GM21526 (cell line): Measurements from ENCODE around the gene SMOC2.

Experiments
- ATAC-seq: cut with Tn5 transposase; IDR thresholded peaks from one replicate; pipeline ENCODE4 v1.9.1; 2021; ENCODE audit warnings: moderate library complexity; ENCODE audit not compliant: unreplicated experiment, low FRiP score

SMOC2 gene

DNA sequence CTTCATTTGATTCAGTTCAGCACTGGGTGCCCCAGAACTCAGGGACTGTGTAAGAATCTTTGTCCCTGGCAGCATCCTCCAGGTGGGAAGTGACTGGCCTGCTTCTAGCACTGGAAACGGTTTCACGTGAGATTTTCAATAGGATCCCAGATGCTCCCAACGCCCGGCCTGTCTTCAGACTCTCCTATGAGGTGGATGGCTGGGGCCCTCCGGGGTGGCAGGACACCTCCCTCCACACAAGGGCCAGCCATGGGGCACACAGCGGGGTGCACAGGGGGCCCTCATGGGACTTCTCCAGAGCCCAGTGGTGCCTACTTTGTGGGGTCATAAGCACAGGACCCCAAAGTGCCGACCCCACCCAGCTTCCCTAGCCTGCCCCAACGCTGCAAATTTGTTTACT, 72.8 kb downstream of the SMOC2 start:
- no peak for ATAC-seq

- ATAC-seq, result no peak
Observed at GRCh38 chr6:168514216-168514615, 73.2 kb downstream of the SMOC2 start.

DNA sequence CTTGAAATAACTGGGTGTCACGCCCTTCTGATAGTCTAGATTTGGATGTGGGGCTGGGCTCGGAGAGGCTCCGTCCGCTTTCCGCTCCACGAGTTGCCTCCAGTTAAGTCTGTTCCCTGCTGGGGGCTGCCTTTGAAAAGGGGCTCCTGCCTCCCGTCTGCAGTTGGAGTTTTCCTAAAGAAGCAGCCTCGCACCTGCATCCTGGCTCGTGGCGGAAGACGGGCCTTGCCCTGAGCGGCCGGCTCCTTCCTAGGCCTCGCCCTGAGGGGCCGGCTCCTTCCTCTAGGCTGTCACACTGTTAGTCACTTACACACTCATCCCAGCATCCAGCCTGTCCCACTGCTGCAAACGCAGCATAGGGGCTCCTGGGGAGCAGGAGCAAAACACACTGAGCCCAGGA, 74.4 kb downstream of the SMOC2 start:
- no peak for ATAC-seq

DNA sequence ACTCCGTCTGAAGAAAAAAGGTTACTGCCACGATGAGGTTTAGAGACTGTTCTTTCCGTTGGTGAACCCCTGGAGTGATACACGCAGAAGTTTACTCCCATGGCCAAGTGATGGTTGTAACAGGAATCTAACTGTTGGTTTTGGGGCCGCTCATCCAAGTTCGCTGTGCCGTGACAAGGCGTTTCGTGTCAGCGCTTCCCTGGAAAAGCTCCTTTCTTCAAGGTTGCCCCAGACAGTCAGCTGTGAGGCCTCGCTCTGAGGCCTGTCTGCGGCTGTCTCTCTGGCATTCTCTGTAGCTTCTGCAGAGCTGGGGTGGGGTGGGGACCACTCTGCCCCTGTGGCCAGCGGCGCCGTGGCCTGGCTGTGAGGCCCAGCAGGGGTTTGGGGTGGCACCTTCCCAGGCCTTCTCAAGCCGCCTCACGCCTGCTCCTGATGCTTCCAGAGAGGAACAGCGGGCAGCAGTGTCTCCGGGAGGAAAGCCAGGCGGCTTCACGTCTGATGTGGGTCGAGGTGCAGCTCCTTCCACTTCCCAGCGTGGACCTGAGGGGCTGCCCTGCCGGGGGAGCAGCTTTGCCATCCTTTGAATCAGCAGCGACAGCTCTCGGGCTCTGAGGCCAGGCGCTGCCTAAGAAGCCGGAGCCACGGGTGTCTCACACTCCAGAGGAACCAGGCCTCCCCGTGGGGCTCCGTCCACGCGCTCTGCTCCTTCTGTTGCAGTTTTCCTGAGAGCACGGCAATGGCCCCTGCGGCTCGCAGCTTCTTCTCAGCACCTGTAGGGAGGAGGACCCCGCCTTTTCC, 76.2 kb downstream of the SMOC2 start:
- ATAC-seq, result no peak

- no peak for ATAC-seq
Observed at GRCh38 chr6:168517742-168518347, 76.9 kb downstream of the SMOC2 start.

DNA sequence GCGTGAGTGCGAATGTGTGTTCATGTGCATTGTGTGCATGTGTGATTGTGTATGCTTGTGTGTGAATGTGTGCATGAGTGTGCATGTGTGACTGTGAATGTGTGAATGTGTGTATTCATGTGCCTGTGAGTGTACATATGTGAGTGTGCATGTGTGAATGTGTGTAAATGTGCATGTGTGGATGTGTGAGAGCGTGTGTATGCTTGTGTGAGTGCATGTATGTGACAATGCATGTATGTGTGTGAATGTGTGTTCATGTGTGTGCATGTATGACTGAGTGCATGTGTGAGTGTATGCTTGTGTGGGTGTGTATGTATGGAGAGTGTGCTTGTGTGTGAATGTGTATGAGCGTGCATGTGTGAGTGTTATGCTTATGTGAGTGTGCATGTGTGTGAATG, 77.4 kb downstream of the SMOC2 start:
- no peak for ATAC-seq

DNA sequence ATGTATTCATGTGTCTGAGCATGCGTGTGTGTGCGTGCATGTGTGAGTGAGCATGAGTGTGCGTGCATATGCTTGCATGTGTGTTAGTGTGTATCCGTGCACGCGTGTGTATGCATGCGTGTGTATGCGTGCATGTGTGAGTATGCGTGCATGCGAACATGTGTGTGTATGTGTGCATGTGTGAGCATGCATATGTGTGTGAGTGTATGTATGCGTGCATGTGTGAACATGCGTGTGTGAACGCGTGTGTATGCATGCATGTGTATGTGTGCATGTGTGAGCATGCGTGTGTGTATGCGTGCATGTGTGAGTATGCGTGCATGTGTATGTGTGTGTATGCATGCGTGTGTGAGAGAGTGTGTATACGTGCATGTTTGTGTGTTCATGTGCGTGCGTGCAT, 77.9 kb downstream of the SMOC2 start:
- no peak for ATAC-seq

DNA sequence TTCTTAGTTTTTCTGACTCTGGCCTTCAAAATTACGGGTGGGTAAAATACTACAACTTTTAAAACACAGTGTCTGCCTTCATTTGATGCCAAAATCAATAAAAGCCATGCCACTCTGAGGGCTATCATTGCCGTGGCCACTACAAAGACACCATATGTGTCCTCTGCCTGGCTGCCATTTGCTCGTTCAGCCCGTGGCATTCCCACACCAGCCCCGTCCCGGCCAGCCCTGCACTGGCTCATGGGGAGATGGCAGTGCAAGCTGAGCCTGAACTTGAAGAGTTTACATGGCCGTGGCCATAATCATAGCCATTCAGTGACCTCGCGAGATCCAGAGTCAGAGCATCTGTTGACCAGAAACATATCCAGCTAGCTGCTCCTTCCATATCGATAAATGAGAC, 79.2 kb downstream of the SMOC2 start:
- no peak for ATAC-seq

DNA sequence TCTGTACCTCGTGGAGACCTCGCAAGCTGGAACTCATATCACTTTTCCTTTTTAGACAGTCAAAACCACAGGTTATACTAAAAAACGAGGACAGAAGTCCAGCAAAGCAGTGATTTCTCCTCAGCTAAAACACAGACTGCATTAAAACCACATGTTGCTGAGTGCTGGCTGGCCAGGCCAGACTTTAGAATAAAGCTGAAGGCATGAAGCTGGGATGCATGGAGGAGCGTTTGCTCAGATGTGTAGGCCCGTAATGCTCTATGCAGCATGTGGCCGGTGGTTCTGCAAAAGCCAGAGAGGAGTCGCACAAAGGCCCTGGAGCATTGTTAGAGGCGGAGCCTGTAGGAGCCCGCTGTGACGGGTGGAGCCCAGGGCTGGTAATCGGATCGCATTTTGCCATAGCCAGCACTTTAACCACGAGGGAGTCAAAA, 83.6 kb downstream of the SMOC2 start:
- ATAC-seq, result no peak

GRCh38 chr6:168525114-168525513, 84.1 kb downstream of the SMOC2 start:
- no peak for ATAC-seq

DNA sequence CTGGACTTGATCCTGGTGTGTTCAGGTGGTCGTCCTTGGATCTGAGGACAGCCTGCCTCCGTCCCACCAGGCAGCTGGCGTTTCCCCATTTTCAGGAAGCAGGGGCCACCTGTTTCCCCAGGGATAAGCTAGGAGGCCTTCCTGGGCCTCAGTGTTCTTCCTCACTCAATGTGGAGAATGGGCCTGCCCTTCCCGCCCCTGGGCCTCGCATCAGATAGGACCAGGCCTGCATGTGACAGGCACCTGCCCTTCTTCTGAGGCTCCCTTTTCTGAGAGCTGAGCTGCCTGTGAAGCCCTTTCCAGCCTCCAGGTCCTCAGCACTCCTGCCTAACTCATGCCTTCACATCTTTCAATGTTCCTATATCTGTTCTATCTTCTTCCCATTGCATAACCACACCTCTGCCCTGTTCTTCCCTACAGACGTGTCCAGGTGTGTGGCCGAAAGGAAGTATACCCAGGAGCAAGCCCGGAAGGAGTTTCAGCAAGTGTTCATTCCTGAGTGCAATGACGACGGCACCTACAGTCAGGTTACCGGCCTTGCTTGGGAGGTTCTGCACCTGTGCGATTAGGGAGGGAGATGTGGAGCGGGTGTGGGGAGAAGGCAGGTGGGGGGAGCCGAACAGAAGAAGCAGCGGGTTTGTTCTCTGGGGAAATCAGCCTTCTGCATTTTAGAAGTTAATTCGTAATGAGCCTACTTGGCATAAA, 85.1 kb downstream of the SMOC2 start:
- ATAC-seq, result no peak

GRCh38 chr6:168526841-168527281, 85.9 kb downstream of the SMOC2 start:
- ATAC-seq, result no peak

DNA sequence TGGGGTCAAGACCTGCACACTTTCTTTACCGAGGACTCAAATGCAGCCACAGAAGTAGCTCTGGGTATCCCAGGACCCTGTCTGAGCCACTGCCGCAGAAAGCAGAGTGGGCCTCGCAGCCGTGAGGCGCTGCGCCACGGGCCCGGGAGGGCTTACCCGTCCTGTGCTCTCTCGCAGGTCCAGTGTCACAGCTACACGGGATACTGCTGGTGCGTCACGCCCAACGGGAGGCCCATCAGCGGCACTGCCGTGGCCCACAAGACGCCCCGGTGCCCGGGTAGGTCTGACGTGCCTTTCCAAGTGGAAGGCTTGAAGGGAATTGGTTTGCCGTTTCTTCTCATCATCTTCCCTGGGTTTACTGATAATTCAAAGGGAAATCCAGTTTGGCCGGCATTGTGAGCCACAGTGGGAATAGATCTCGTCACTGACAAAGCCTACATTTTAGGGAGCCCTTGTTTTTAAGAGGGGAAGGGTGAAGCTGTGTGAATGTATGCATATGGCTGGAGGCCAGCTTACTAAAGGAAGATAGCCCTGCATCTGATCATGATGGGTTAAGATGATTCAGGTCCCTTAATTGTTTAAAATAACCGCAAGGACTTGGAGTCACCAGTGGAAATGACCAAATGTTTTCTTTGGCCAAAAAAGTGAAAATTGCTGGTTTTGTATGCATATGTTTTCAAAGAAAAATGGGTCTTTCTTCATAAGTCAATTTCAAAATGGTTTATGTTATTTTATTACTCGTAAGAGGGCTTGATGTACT, 86.6 kb downstream of the SMOC2 start:
- ATAC-seq, result no peak

- peak; percentile 82 for ATAC-seq
Observed at GRCh38 chr6:168528474-168529095, 87.6 kb downstream of the SMOC2 start.

- ATAC-seq, result no peak
Observed at GRCh38 chr6:168529214-168529613, 88.2 kb downstream of the SMOC2 start.

- no peak for ATAC-seq
Observed at GRCh38 chr6:168530653-168531071, 89.7 kb downstream of the SMOC2 start.

DNA sequence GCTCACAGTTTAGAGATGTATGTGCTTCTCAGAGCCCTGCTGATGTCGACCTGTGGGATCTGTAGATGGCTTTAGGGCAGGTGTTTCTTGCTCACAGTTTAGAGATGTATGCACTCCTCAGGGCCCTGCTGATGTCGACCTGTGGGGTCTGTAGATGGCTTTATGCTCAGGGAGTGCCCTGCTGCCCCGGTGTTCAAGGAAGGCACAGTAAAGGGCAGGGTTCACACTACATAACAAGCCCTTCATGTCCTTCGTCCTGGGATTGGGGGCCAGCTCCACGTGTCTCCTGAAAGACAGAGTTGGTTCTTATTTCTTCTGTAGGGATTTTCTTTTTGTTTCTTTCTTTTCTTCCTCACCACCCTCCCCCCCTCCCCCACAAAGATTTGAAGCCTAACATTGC, 91.1 kb downstream of the SMOC2 start:
- no peak for ATAC-seq

- no peak for ATAC-seq
Observed at GRCh38 chr6:168533414-168533813, 92.4 kb downstream of the SMOC2 start.

GRCh38 chr6:168534265-168534664, 93.3 kb downstream of the SMOC2 start:
- no peak for ATAC-seq

- ATAC-seq, result no peak
Observed at GRCh38 chr6:168535711-168536110, 94.7 kb downstream of the SMOC2 start.
